A673 (cell line): Measurements from ENCODE around the gene GPR61.

Experiments used
- EZH2 ChIP-seq: fragments of 200-600 bp; sonication (generic); IDR thresholded peaks from 2 replicates; pipeline ENCODE4 v1.6.1; 2017; ENCODE audit warnings: borderline replicate concordance, low read depth, mild to moderate bottlenecking, mixed read lengths, antibody characterized with exemption, low read length; ENCODE audit not compliant: poor library complexity, severe bottlenecking
- TF ChIP-seq, protein P1 (sequence below): fragments of 300-800, 200-600 bp; sonication (generic); conservative IDR thresholded peaks from 2 replicates; pipeline ENCODE4 v1.5.1; 2017; ENCODE audit warnings: low read depth, mild to moderate bottlenecking, antibody characterized with exemption, low read length, moderate library complexity, mixed read lengths

GRCh38 chr1:109564194-109564878, 24.7 kb downstream of the GPR61 start:
- TF ChIP-seq EZH2, result no peak
- TF ChIP-seq, protein P1, sequence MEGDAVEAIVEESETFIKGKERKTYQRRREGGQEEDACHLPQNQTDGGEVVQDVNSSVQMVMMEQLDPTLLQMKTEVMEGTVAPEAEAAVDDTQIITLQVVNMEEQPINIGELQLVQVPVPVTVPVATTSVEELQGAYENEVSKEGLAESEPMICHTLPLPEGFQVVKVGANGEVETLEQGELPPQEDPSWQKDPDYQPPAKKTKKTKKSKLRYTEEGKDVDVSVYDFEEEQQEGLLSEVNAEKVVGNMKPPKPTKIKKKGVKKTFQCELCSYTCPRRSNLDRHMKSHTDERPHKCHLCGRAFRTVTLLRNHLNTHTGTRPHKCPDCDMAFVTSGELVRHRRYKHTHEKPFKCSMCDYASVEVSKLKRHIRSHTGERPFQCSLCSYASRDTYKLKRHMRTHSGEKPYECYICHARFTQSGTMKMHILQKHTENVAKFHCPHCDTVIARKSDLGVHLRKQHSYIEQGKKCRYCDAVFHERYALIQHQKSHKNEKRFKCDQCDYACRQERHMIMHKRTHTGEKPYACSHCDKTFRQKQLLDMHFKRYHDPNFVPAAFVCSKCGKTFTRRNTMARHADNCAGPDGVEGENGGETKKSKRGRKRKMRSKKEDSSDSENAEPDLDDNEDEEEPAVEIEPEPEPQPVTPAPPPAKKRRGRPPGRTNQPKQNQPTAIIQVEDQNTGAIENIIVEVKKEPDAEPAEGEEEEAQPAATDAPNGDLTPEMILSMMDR, result no peak
